GM12864 (cell line): ENCODE measurements around the gene FRK.

Source experiments
- DNase-seq: peaks from one replicate; pipeline ENCODE4 v3.0.0-alpha.2; 2011; ENCODE audit warnings: low read depth
- H3K4me3 ChIP-seq: 2 replicates; pipeline ENCODE4 v1.5.1; 2011; ENCODE audit warnings: mild to moderate bottlenecking, low read depth, low read length, control low read depth
- CTCF ChIP-seq: IDR thresholded peaks from 2 replicates; pipeline ENCODE4 v1.5.1; 2011; ENCODE audit warnings: low read depth, mild to moderate bottlenecking, moderate library complexity, low read length, control low read depth, inconsistent platforms; ENCODE audit errors: missing control alignments

The FRK gene

GRCh38 chr6:115882174-115882573 is 178.5 kb downstream of the FRK start:
- DNase-seq, result no peak
- TF ChIP-seq CTCF, result no peak
- no peak overlapping the region for H3K4me3 ChIP-seq
